Measurements from ENCODE around the gene STK17A. TPM values are rescaled to one million over a fixed set of nuclear protein-coding genes. Genes with fewer than 3 reads are reported as not detected.
A peak's percentile ranks its signal among the peaks of the same experiment; 100 is the strongest.

STK17A gene
- polyA plus RNA-seq, 1 of the 3 experiments (the other 2 are of a cell fraction) = 47.8 TPM

GRCh38 chr7:43656997-43657396 lies 74.1 kb downstream of the STK17A start:
- Histone ChIP-seq H3K4me2 (no peak overlapping the region), H2AFZ (ENCODE audit: low read depth) (no peak overlapping the region), H3K9me3 (no peaks in the 10 kb centered on the region), H3F3A (replicated peaks; ENCODE audit: insufficient read depth) (peaks cover 32% of the 10 kb centered on the region), H4K20me1 (ENCODE audit: insufficient read depth) (no peaks in the 10 kb centered on the region), H3K27ac (ENCODE audit: low read depth in 2 of 2, low read length in 1 of 2) (peak overlapping the region; percentile 39 to 99; a peak in 3 of 4 replicates), H3K36me3 (replicated peaks in 1 of 2; ENCODE audit: control insufficient read depth in 1 of 2, insufficient read depth in 2 of 2, low read length in 1 of 2) (peaks cover 2 to 39% of the 10 kb centered on the region in 2 experiments), H3K27me3 (ENCODE audit: insufficient read depth) (no peaks in the 10 kb centered on the region), H3K79me2 (ENCODE audit: insufficient read depth) (peaks cover 87% of the 10 kb centered on the region), H3K4me3 (ENCODE audit: low read depth in 2 of 2, low read length in 1 of 2) (no peak overlapping the region), H3K4me1 (ENCODE audit: control insufficient read depth in 1 of 2, insufficient read depth in 2 of 2, low read depth in 1 of 2, low read length in 1 of 2) (peaks cover 5 to 46% of the 10 kb centered on the region in 2 experiments), H3K9me2 (no peaks in the 10 kb centered on the region), H3K9ac (no peak overlapping the region)
- WGBS (ENCODE audit: low lambda C conversion rate) = 97% methylated on average over 2 of the region's 2 CpGs
- no peak for DNase-seq
- ChIA-PET CTCF (interaction anchor here (1.1 to 2.2 kb wide), 2 partner anchors 43 to 75 kb away, joined by 4 to 9 read pairs; partner anchors contain the start of gene STK17A), POLR2A (no interaction called here)
- TF ChIP-seq POLR2AphosphoS5 (IDR thresholded peaks at IDR 0.05; ENCODE audit: low read depth, low read length) (no peak), USF2 (IDR thresholded peaks at IDR 0.05; ENCODE audit: borderline replicate concordance, low read depth, low read length) (no peak), SMC3 (IDR thresholded peaks at IDR 0.05; ENCODE audit: low read depth, low read length) (no peak), TEAD4 (IDR thresholded peaks at IDR 0.05; ENCODE audit: borderline replicate concordance, insufficient read depth) (no peak), MXI1 (IDR thresholded peaks at IDR 0.05; ENCODE audit: low read depth, low read length) (no peak), NRF1 (IDR thresholded peaks at IDR 0.05; ENCODE audit: low read depth, low read length) (no peak), EZH2phosphoT487 (IDR thresholded peaks at IDR 0.05; ENCODE audit: borderline replicate concordance, low read depth) (no peak), NFIC (IDR thresholded peaks at IDR 0.05; ENCODE audit: borderline replicate concordance) (no peak), FOXJ3 (CRISPR knock-in tag; IDR thresholded peaks at IDR 0.05) (no peak), EP300 (IDR thresholded peaks at IDR 0.05; ENCODE audit: borderline replicate concordance in 1 of 2, low read depth in 1 of 2, low read length in 1 of 2) (no peak), GABPA (IDR thresholded peaks at IDR 0.05; ENCODE audit: low read depth) (no peak), FOXM1 (IDR thresholded peaks at IDR 0.05; ENCODE audit: low read depth) (no peak), TCF12 (IDR thresholded peaks at IDR 0.05) (no peak), SIN3A (IDR thresholded peaks at IDR 0.05; ENCODE audit: borderline replicate concordance, low read depth, low read length) (no peak), RCOR1 (IDR thresholded peaks at IDR 0.05; ENCODE audit: low read length) (no peak)

- no peak overlapping the region; the same call in 1 of the 2 replicates for H2AFZ ChIP-seq (ENCODE audit: low read depth)
- peaks cover 3 to 51% of the 10 kb centered on the region in 2 experiments for H3K36me3 ChIP-seq (replicated peaks in 1 of 2; ENCODE audit: control insufficient read depth in 1 of 2, insufficient read depth in 2 of 2, low read length in 1 of 2)
- H3K9me3 ChIP-seq = no peaks in the 10 kb centered on the region
- POLR2A ChIA-PET = no interaction called here
- H3K4me3 ChIP-seq (ENCODE audit: low read depth in 2 of 2, low read length in 1 of 2) = no peak overlapping the region; a peak in 1 of 4 replicates
- peaks cover 35% of the 10 kb centered on the region for H3F3A ChIP-seq (replicated peaks; ENCODE audit: insufficient read depth)
- no peaks in the 10 kb centered on the region for H3K9me2 ChIP-seq
- peak overlapping the region; percentile 56 for H3K4me2 ChIP-seq
- CTCF ChIA-PET = no interaction called here
- no peaks in the 10 kb centered on the region for H4K20me1 ChIP-seq (ENCODE audit: insufficient read depth)
- peaks cover 88% of the 10 kb centered on the region for H3K79me2 ChIP-seq (ENCODE audit: insufficient read depth)
- peak overlapping the region; percentile 86 to 99 for H3K27ac ChIP-seq (ENCODE audit: low read depth in 2 of 2, low read length in 1 of 2)
- no peak for DNase-seq
- no peaks in the 10 kb centered on the region for H3K27me3 ChIP-seq (ENCODE audit: insufficient read depth)
- WGBS (ENCODE audit: low lambda C conversion rate) = 75% methylated on average over 7 of the region's 7 CpGs
- H3K4me1 ChIP-seq (ENCODE audit: control insufficient read depth in 1 of 2, insufficient read depth in 2 of 2, low read depth in 1 of 2, low read length in 1 of 2) = peaks cover 3 to 40% of the 10 kb centered on the region in 2 experiments
- H3K9ac ChIP-seq = peak overlapping the region; percentile 55
- TF ChIP-seq ZBTB33 (IDR thresholded peaks at IDR 0.05; ENCODE audit: borderline replicate concordance, low read depth) = 0 out of 2 replicates have a peak, but pooled peaks have one; percentile 23
- TF ChIP-seq POLR2AphosphoS5 (IDR thresholded peaks at IDR 0.05; ENCODE audit: low read depth, low read length) = peak; percentile 80; the same call in 1 of the 2 replicates
- peak; percentile 18; the same call in 1 of the 2 replicates for TF ChIP-seq ELF1 (IDR thresholded peaks at IDR 0.05)
- TF ChIP-seq EZH2phosphoT487 (IDR thresholded peaks at IDR 0.05; ENCODE audit: borderline replicate concordance, low read depth) = no peak
- TF ChIP-seq JUND (IDR thresholded peaks at IDR 0.05) = peak; percentile 92
- no peak for TF ChIP-seq SIN3A (IDR thresholded peaks at IDR 0.05; ENCODE audit: borderline replicate concordance, low read depth, low read length)
- TF ChIP-seq RXRA (IDR thresholded peaks at IDR 0.05; ENCODE audit: borderline replicate concordance, low read depth) = peak; percentile 71; the same call in 1 of the 2 replicates
- peak; percentile 71 to 94 for TF ChIP-seq EP300 (IDR thresholded peaks at IDR 0.05; ENCODE audit: borderline replicate concordance in 1 of 2, low read depth in 1 of 2, low read length in 1 of 2)
- TF ChIP-seq NFIC (IDR thresholded peaks at IDR 0.05; ENCODE audit: borderline replicate concordance) = peak; percentile 75
- TF ChIP-seq GATA2 (CRISPR knock-in tag; IDR thresholded peaks at IDR 0.05) = no peak
- no peak for TF ChIP-seq MXI1 (IDR thresholded peaks at IDR 0.05; ENCODE audit: low read depth, low read length)
Observed at GRCh38 chr7:43658718-43659548, 76.0 kb downstream of the STK17A start.
